Measurements from ENCODE around the gene PAM. TPM values are rescaled to one million over a fixed set of nuclear protein-coding genes. Genes with fewer than 3 reads are reported as not detected.
A peak's percentile ranks its signal among the peaks of the same experiment; 100 is the strongest.

The PAM gene
- total and polyA plus RNA-seq, 2 donors (not counting 3 experiments of a cell fraction or from before 2014, with no cell fraction given), result 118 to 176 TPM

DNA sequence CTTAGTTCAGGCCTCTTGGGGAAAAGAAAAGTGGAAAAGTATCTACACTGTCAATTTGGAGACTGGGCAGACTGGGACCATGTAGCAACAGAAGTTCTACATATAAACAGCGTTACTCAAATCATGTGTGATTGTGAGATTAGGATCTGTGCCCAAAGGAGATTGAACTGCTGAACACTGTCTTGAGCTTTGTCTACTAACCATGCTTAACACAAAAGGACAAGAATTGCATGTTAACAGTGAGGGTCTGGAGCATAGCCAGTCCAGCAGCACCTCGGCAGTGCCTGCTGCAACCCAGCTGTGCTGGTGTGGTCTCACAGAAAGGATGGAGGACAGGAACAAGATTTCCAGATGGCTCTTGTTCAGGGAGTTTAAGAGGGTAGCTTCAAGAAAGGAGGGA is 5.7 kb downstream of the PAM start:
- H3K79me2 ChIP-seq (ENCODE audit: control insufficient read depth, insufficient read depth, low read length), result peaks cover 21% of the 10 kb centered on the region
- no peak overlapping the region for H3K4me2 ChIP-seq (ENCODE audit: insufficient read depth, low read length)
- H4K20me1 ChIP-seq (replicated peaks; ENCODE audit: control insufficient read depth, extremely low read depth, insufficient read depth, low read length), result no peaks in the 10 kb centered on the region
- no TSS peak for BruUV-seq (replicated peaks)
- no peak for TF ChIP-seq MYC (IDR thresholded peaks at IDR 0.05; ENCODE audit: low read depth, low read length)
- TF ChIP-seq POLR2AphosphoS5 (IDR thresholded peaks at IDR 0.05; ENCODE audit: insufficient read depth, low read depth, low read length), result no peak
- TF ChIP-seq, protein P1, sequence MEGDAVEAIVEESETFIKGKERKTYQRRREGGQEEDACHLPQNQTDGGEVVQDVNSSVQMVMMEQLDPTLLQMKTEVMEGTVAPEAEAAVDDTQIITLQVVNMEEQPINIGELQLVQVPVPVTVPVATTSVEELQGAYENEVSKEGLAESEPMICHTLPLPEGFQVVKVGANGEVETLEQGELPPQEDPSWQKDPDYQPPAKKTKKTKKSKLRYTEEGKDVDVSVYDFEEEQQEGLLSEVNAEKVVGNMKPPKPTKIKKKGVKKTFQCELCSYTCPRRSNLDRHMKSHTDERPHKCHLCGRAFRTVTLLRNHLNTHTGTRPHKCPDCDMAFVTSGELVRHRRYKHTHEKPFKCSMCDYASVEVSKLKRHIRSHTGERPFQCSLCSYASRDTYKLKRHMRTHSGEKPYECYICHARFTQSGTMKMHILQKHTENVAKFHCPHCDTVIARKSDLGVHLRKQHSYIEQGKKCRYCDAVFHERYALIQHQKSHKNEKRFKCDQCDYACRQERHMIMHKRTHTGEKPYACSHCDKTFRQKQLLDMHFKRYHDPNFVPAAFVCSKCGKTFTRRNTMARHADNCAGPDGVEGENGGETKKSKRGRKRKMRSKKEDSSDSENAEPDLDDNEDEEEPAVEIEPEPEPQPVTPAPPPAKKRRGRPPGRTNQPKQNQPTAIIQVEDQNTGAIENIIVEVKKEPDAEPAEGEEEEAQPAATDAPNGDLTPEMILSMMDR (IDR thresholded peaks at IDR 0.05; ENCODE audit: extremely low read depth in 1 of 2, insufficient read depth in 1 of 2, low read depth in 1 of 2, low read length in 2 of 2), result no peak
- TF ChIP-seq, protein P2, sequence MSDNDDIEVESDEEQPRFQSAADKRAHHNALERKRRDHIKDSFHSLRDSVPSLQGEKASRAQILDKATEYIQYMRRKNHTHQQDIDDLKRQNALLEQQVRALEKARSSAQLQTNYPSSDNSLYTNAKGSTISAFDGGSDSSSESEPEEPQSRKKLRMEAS (IDR thresholded peaks at IDR 0.05; ENCODE audit: insufficient read depth, insufficient read length), result no peak
- no peak for TF ChIP-seq POLR2A (IDR thresholded peaks at IDR 0.05; ENCODE audit: low read depth, low read length)
- TF ChIP-seq FOS (IDR thresholded peaks at IDR 0.05; ENCODE audit: borderline replicate concordance, insufficient read depth, low read length), result no peak
- TF ChIP-seq EZH2 (IDR thresholded peaks at IDR 0.05; ENCODE audit: borderline replicate concordance, low read depth, low read length, severe bottlenecking), result no peak
- no peak for TF ChIP-seq JUN (IDR thresholded peaks at IDR 0.05; ENCODE audit: borderline replicate concordance, insufficient read depth, insufficient read length, low read depth)
- TF ChIP-seq GATA2 (IDR thresholded peaks at IDR 0.05; ENCODE audit: insufficient read depth, insufficient read length, low read depth, low read length), result no peak
- no peaks in the 10 kb centered on the region for H3K9me3 ChIP-seq (replicated peaks; ENCODE audit: control insufficient read depth, insufficient read depth, low read length)
- intact Hi-C loops (cut with micrococcal nuclease), result no loop called here
- no peak for FAIRE-seq
- no peak overlapping the region for H2AFZ ChIP-seq (ENCODE audit: low read depth, low read length)
- no peaks in the 10 kb centered on the region for H3K27me3 ChIP-seq (ENCODE audit: control insufficient read depth in 2 of 2, insufficient read depth in 2 of 2, low read length in 2 of 2)
- ChIA-PET CTCF (interaction anchor here (1.1 kb wide), 3 partner anchors 13 to 279 kb away, joined by 3 read pairs; no protein-coding TSS in a partner anchor), POLR2A (no interaction called here)
- no peak overlapping the region for H3K9ac ChIP-seq (replicated peaks; ENCODE audit: extremely low read depth, insufficient read depth, low read length)
- no peaks in the 10 kb centered on the region for H3K36me3 ChIP-seq (ENCODE audit: control insufficient read depth in 2 of 2, extremely low read depth in 1 of 2, insufficient read depth in 2 of 2, low read length in 2 of 2)
- no peaks in the 10 kb centered on the region for H3K9me1 ChIP-seq (replicated peaks; ENCODE audit: control insufficient read depth, extremely low read depth, insufficient read depth, low read length)
- H3K4me3 ChIP-seq (replicated peaks in 1 of 3; ENCODE audit: insufficient read depth in 1 of 3, low read depth in 1 of 3, low read length in 3 of 3), result no peak overlapping the region
- dilution Hi-C loops (cut with MboI; ENCODE audit: extremely low pct_ligation_motif_present, low sequenced_read_pairs), result no loop called here
- H3K27ac ChIP-seq (ENCODE audit: insufficient read depth, low read depth, low read length), result no peak overlapping the region
- peak; percentile 18 for DNase-seq (ENCODE audit: low read depth, low spot score)
- H3K4me1 ChIP-seq (ENCODE audit: control insufficient read depth, extremely low read depth, insufficient read depth, low read length), result peaks cover 17% of the 10 kb centered on the region
